GM21723 (cell line): Measurements from ENCODE around the gene ARL17B.
"Not testable (repeated sequence)": the region's sequence is repeated elsewhere in the genome, so short reads cannot be mapped to it uniquely, and the experiment has no call there.

Source experiments
- ATAC-seq: cut with Tn5 transposase; IDR thresholded peaks from one replicate; pipeline ENCODE4 v1.9.1; 2021; ENCODE audit warnings: mild to moderate bottlenecking, moderate library complexity; ENCODE audit not compliant: unreplicated experiment

The ARL17B gene

GRCh38 chr17:46290906-46291546 lies 70.5 kb downstream of the ARL17B start:
- peak; percentile 93 for ATAC-seq

GRCh38 chr17:46287587-46287986 lies 74.0 kb downstream of the ARL17B start:
- not testable (repeated sequence) for ATAC-seq

- not testable (repeated sequence) for ATAC-seq
These were observed 74.8 kb downstream of the ARL17B start for GRCh38 chr17:46286764-46287221.

GRCh38 chr17:46285500-46285899 lies 76.1 kb downstream of the ARL17B start:
- not testable (repeated sequence) for ATAC-seq

GRCh38 chr17:46284467-46284866 lies 77.1 kb downstream of the ARL17B start:
- not testable (repeated sequence) for ATAC-seq

GRCh38 chr17:46282635-46283034 lies 78.9 kb downstream of the ARL17B start:
- not testable (repeated sequence) for ATAC-seq

GRCh38 chr17:46281336-46281735 lies 80.2 kb downstream of the ARL17B start:
- ATAC-seq, result not testable (repeated sequence)

- not testable (repeated sequence) for ATAC-seq
These were observed 84.7 kb downstream of the ARL17B start for GRCh38 chr17:46276728-46277479.

- no peak for ATAC-seq
These were observed 87.3 kb downstream of the ARL17B start for GRCh38 chr17:46274238-46274637.

GRCh38 chr17:46273541-46274236 lies 87.9 kb downstream of the ARL17B start:
- no peak for ATAC-seq

- ATAC-seq, result no peak
These were observed 91.5 kb downstream of the ARL17B start for GRCh38 chr17:46270032-46270431.

- ATAC-seq, result peak; percentile 82
These were observed 94.7 kb downstream of the ARL17B start for GRCh38 chr17:46266656-46267544.

- ATAC-seq, result not testable (repeated sequence)
These were observed 95.4 kb downstream of the ARL17B start for GRCh38 chr17:46266063-46266655.

GRCh38 chr17:46264456-46265198 lies 96.9 kb downstream of the ARL17B start:
- ATAC-seq, result no peak

GRCh38 chr17:46262271-46262670 lies 99.3 kb downstream of the ARL17B start:
- no peak for ATAC-seq

GRCh38 chr17:46259845-46260661 lies 101.5 kb downstream of the ARL17B start:
- not testable (repeated sequence) for ATAC-seq

- not testable (repeated sequence) for ATAC-seq
These were observed 105.2 kb downstream of the ARL17B start for GRCh38 chr17:46256369-46256768.

GRCh38 chr17:46254215-46254614 lies 107.4 kb downstream of the ARL17B start:
- ATAC-seq, result not testable (repeated sequence)

- ATAC-seq, result not testable (repeated sequence)
These were observed 107.8 kb downstream of the ARL17B start for GRCh38 chr17:46253722-46254121.
